Keratinocyte (primary cell): ENCODE results near the gene TUBGCP3.

Experiments used
- CTCF ChIP-seq, 3 experiments: IDR thresholded peaks in 1 of 3; conservative IDR thresholded peaks in 1 of 3; optimal IDR thresholded peaks in 1 of 3; 2 replicates in 2 of 3; 3 replicates in 1 of 3; pipeline versions ENCODE3 to v1.5.1; 2011; ENCODE audit warnings: low read length in 3 of 3, mild to moderate bottlenecking in 3 of 3, moderate library complexity in 2 of 3, control low read depth in 1 of 3, inconsistent platforms in 1 of 3; ENCODE audit not compliant: insufficient read depth in 2 of 3; ENCODE audit errors: extremely low read depth in 1 of 3
- EZH2 ChIP-seq: IDR thresholded peaks from one replicate; pipeline ENCODE4 v1.6.1; 2012; ENCODE audit warnings: inconsistent platforms, mild to moderate bottlenecking, low read length, moderate library complexity

GRCh38 chr13:112634102-112634501, 46.1 kb upstream of the TUBGCP3 start:
- TF ChIP-seq CTCF (optimal IDR thresholded peaks at IDR 0.05 in 1 of 3, IDR thresholded peaks at IDR 0.05 in 1 of 3, conservative IDR thresholded peaks at IDR 0.05 in 1 of 3; ENCODE audit: extremely low read depth in 1 of 3, insufficient read depth in 2 of 3, low read length in 3 of 3) (no peak), EZH2 (no peak)
